ENCODE measurements around the gene LTF. TPM values are rescaled to one million over a fixed set of nuclear protein-coding genes. Genes with fewer than 3 reads are reported as not detected.

LTF gene
- total and polyA plus RNA-seq, 9 of the 15 experiments (the other 6 are each of a cell fraction or from before 2014, with no cell fraction given): 0.07 TPM; not detected in 8

DNA sequence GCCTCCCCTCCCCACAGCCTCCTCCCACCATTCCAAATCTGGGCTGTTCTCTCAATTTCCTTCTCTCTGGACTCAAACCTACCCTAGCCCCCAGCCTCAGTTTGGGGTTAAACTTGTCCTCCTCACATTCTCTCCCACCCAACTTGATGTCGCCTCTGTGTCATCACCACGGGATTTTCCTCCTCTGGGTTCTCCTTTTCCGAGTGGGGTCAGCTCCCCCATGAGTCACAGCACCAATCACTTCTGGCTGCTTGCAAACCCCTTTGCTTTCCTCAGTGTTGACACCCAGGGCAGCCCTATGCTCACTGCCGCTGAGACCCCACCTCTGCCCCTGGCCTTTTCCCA, 58.3 kb downstream of the LTF start (continued):
- no peak for TF ChIP-seq CEBPG (CRISPR knock-in tag; IDR thresholded peaks at IDR 0.05)
- TF ChIP-seq CEBPG (tag; conservative IDR thresholded peaks at IDR 0.05 in 1 of 2, IDR thresholded peaks at IDR 0.05 in 1 of 2): peak in 1 of 2 experiments; percentile 41; a peak in 1 of 4 replicates
- TF ChIP-seq ZBTB1 (CRISPR knock-in tag; IDR thresholded peaks at IDR 0.05; ENCODE audit: borderline replicate concordance, low read depth): peak; percentile 78
- no peak for TF ChIP-seq ZNF778 (CRISPR knock-in tag; IDR thresholded peaks at IDR 0.05)
- TF ChIP-seq ZBTB7A (IDR thresholded peaks at IDR 0.05; ENCODE audit: borderline replicate concordance, control insufficient read depth, low read depth, low read length): 0 out of 2 replicates have a peak, but pooled peaks have one; percentile 40
- TF ChIP-seq ZNF165 (CRISPR knock-in tag; IDR thresholded peaks at IDR 0.05; ENCODE audit: borderline replicate concordance): no peak
- no peak for TF ChIP-seq CREB1 (IDR thresholded peaks at IDR 0.05)
- no peak for TF ChIP-seq CREB1 (CRISPR knock-in tag; IDR thresholded peaks at IDR 0.05)
- TF ChIP-seq, protein P1, sequence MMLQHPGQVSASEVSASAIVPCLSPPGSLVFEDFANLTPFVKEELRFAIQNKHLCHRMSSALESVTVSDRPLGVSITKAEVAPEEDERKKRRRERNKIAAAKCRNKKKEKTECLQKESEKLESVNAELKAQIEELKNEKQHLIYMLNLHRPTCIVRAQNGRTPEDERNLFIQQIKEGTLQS (IDR thresholded peaks at IDR 0.05): peak; percentile 64; the same call in 1 of the 2 replicates
- TF ChIP-seq, protein P1 (CRISPR knock-in tag; conservative IDR thresholded peaks at IDR 0.05): 0 out of 2 replicates have a peak, but pooled peaks have one; percentile 14
- no peak for TF ChIP-seq HMGN3 (IDR thresholded peaks at IDR 0.05; ENCODE audit: borderline replicate concordance, extremely low read depth, insufficient read length, low read depth, low read length)
- TF ChIP-seq NCOA2 (IDR thresholded peaks at IDR 0.05; ENCODE audit: partially characterized antibody in 2 of 2): no peak
- TF ChIP-seq ZNF589 (CRISPR knock-in tag; IDR thresholded peaks at IDR 0.05; ENCODE audit: low read depth): no peak
- TF ChIP-seq NEUROD1 (IDR thresholded peaks at IDR 0.05; ENCODE audit: borderline replicate concordance, low read depth, low read length, partially characterized antibody): peak; percentile 17
- peak; percentile 21 for TF ChIP-seq SNRNP70 (optimal IDR thresholded peaks at IDR 0.05; ENCODE audit: low read depth, low read length)
- TF ChIP-seq, protein P2, sequence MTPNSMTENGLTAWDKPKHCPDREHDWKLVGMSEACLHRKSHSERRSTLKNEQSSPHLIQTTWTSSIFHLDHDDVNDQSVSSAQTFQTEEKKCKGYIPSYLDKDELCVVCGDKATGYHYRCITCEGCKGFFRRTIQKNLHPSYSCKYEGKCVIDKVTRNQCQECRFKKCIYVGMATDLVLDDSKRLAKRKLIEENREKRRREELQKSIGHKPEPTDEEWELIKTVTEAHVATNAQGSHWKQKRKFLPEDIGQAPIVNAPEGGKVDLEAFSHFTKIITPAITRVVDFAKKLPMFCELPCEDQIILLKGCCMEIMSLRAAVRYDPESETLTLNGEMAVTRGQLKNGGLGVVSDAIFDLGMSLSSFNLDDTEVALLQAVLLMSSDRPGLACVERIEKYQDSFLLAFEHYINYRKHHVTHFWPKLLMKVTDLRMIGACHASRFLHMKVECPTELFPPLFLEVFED (CRISPR knock-in tag; conservative IDR thresholded peaks at IDR 0.05): 0 out of 2 replicates have a peak, but pooled peaks have one; percentile 29
- TF ChIP-seq, protein P3, sequence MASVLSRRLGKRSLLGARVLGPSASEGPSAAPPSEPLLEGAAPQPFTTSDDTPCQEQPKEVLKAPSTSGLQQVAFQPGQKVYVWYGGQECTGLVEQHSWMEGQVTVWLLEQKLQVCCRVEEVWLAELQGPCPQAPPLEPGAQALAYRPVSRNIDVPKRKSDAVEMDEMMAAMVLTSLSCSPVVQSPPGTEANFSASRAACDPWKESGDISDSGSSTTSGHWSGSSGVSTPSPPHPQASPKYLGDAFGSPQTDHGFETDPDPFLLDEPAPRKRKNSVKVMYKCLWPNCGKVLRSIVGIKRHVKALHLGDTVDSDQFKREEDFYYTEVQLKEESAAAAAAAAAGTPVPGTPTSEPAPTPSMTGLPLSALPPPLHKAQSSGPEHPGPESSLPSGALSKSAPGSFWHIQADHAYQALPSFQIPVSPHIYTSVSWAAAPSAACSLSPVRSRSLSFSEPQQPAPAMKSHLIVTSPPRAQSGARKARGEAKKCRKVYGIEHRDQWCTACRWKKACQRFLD (CRISPR knock-in tag; IDR thresholded peaks at IDR 0.05): 0 out of 2 replicates have a peak, but pooled peaks have one; percentile 77
- TF ChIP-seq, protein P4, sequence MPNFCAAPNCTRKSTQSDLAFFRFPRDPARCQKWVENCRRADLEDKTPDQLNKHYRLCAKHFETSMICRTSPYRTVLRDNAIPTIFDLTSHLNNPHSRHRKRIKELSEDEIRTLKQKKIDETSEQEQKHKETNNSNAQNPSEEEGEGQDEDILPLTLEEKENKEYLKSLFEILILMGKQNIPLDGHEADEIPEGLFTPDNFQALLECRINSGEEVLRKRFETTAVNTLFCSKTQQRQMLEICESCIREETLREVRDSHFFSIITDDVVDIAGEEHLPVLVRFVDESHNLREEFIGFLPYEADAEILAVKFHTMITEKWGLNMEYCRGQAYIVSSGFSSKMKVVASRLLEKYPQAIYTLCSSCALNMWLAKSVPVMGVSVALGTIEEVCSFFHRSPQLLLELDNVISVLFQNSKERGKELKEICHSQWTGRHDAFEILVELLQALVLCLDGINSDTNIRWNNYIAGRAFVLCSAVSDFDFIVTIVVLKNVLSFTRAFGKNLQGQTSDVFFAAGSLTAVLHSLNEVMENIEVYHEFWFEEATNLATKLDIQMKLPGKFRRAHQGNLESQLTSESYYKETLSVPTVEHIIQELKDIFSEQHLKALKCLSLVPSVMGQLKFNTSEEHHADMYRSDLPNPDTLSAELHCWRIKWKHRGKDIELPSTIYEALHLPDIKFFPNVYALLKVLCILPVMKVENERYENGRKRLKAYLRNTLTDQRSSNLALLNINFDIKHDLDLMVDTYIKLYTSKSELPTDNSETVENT (CRISPR knock-in tag; IDR thresholded peaks at IDR 0.05): no peak
- no peak for TF ChIP-seq PTTG1 (tag; IDR thresholded peaks at IDR 0.05; ENCODE audit: low read depth)
- no peak for TF ChIP-seq THRAP3 (IDR thresholded peaks at IDR 0.05; ENCODE audit: borderline replicate concordance)
- no peak for TF ChIP-seq GTF2E2 (tag; IDR thresholded peaks at IDR 0.05)
- TF ChIP-seq IRF2 (CRISPR knock-in tag; IDR thresholded peaks at IDR 0.05): no peak
- no peak for TF ChIP-seq ZNF830 (CRISPR knock-in tag; IDR thresholded peaks at IDR 0.05)
- 0 out of 2 replicates have a peak, but pooled peaks have one; percentile 22 for TF ChIP-seq NFXL1 (CRISPR knock-in tag; IDR thresholded peaks at IDR 0.05)

Data from K562 (cell line).